Smooth muscle cell (in vitro differentiated cells): Measurements from ENCODE around the gene PRDM11. TPM values are rescaled to one million over a fixed set of nuclear protein-coding genes. Genes with fewer than 3 reads are reported as not detected.

Source experiments
- DNase-seq: peaks from one replicate; lab custom pipeline; 2025; ENCODE audit not compliant: unreplicated experiment; lab: John Stamatoyannopoulos, UW
- H2AFZ ChIP-seq: fragments of 200-600 bp; sonication (generic); 2 replicates; pipeline ENCODE4 v1.6.0; 2016; ENCODE audit warnings: antibody characterized with exemption, low read depth, mild to moderate bottlenecking
- H3F3A ChIP-seq: fragments of 200-600 bp; sonication (generic); 2 replicates; pipeline ENCODE4 v1.6.0; 2017; ENCODE audit warnings: antibody characterized with exemption, low read depth
- H3K27ac ChIP-seq: fragments of 200-600 bp; sonication (generic); 2 replicates; pipeline ENCODE4 v1.5.1; 2016; ENCODE audit warnings: low read depth, mild to moderate bottlenecking
- H3K27me3 ChIP-seq: fragments of 200-600 bp; sonication (generic); 2 replicates; pipeline ENCODE4 v1.6.1; 2016; ENCODE audit warnings: low read depth, mild to moderate bottlenecking
- H3K36me3 ChIP-seq: fragments of 200-600 bp; sonication (generic); 2 replicates; pipeline ENCODE4 v1.5.1; 2016; ENCODE audit warnings: low read depth
- H3K4me1 ChIP-seq: fragments of 200-600 bp; sonication (generic); 2 replicates; pipeline ENCODE4 v1.5.1; 2016; ENCODE audit warnings: low read depth
- H3K4me2 ChIP-seq: fragments of 200-600 bp; sonication (generic); 2 replicates; pipeline ENCODE4 v1.6.0; 2016; ENCODE audit warnings: mild to moderate bottlenecking
- H3K4me3 ChIP-seq: fragments of 200-600 bp; sonication (generic); 2 replicates; pipeline ENCODE4 v1.5.1; 2016; ENCODE audit warnings: mild to moderate bottlenecking
- H3K79me2 ChIP-seq: fragments of 200-600 bp; sonication (generic); 2 replicates; pipeline ENCODE4 v1.6.0; 2016; ENCODE audit warnings: low read depth, mild to moderate bottlenecking
- H3K9ac ChIP-seq: fragments of 200-600 bp; sonication (generic); 2 replicates; pipeline ENCODE4 v1.6.0; 2016; ENCODE audit warnings: low read depth
- H3K9me3 ChIP-seq: fragments of 200-600 bp; sonication (generic); replicated peaks from 2 replicates; pipeline ENCODE4 v1.5.1; 2016; ENCODE audit warnings: low read depth
- H4K20me1 ChIP-seq: fragments of 200-600 bp; sonication (generic); 2 replicates; pipeline ENCODE4 v1.6.0; 2016; ENCODE audit warnings: low read depth
- WGBS: methylation state at CpG from one replicate; pipeline ENCODE4 v1.1.7; 2016; ENCODE audit warnings: low lambda C conversion rate; 5-methylcytosine and 5-hydroxymethylcytosine counted together
- polyA plus RNA-seq: library from polyadenylated mRNA; unstranded; fragments of >200 nt; fragmentation: Nextera tagmentation; extraction: Ambion mirVana; gene quantifications from 2 replicates; pipeline ENCODE4 v1.2.1, GENCODE V29; 2016
- total RNA-seq: library from RNA; depleted of rRNA; stranded (reverse); fragments of >200 nt; gene quantifications from 2 replicates; pipeline ENCODE4 v1.2.3, GENCODE V29; 2014
- TF ChIP-seq, protein P1 (sequence below): fragments of 200-600 bp; sonication (generic); IDR thresholded peaks from 2 replicates; pipeline ENCODE4 v1.5.1; 2017; ENCODE audit warnings: borderline replicate concordance, mild to moderate bottlenecking, antibody characterized with exemption; ENCODE audit not compliant: insufficient read depth, poor library complexity, severe bottlenecking

Gene PRDM11
- total and polyA plus RNA-seq, 2 experiments from 2014 or later = 5.8 to 6.6 TPM

GRCh38 chr11:45159781-45160365, 13.4 kb downstream of the PRDM11 start:
- Histone ChIP-seq H3K4me1 (peaks cover 19% of the 10 kb centered on the region), H3K79me2 (peaks cover 4% of the 10 kb centered on the region)

DNA sequence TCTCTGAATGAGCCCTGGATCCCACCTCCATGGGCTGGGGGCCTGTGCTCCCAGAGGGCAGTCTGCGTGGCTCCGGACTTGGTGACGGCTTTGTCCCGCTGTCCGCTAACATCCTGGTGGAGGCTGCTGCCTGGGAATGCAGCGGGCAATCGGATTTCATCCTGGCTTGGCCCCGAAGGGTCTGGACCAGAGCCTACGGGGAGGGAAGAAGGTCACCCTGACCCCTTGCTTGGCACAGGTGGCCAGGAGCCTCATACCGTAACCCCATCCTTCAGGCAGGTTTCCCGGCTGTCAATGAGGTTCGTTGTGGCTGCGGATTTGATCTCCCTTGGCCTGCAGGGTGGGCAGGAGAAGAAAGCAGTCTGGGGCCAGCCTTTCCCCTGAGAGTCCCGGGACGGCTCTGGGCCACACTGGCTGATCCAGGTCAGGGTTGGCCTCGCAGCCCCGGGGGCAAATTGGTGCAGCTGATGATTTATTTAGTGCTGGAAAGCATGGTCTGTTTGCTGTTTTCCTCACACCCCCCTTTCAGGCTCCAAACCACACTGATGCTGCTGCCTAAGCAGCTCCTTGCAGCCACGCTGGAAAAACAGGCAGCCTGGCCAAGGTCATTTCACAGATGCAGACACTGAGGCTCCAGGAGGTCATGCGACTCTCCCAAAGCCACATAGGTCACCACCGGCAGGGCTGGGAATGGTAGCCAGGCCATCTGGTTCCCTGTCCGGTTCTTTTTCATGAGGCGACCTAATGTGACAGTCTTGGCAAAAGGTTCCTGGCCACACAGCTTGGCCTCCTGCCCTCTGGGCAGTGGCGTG, 15.0 kb downstream of the PRDM11 start:
- Histone ChIP-seq H3K4me2 (no peak overlapping the region), H3F3A (no peaks in the 10 kb centered on the region), H3K27ac (no peak overlapping the region), H3K9ac (no peak overlapping the region), H3K9me3 (no peaks in the 10 kb centered on the region), H3K79me2 (peaks cover 4% of the 10 kb centered on the region), H3K4me1 (peaks cover 19% of the 10 kb centered on the region), H2AFZ (no peak overlapping the region), H4K20me1 (peaks cover 62% of the 10 kb centered on the region), H3K27me3 (no peaks in the 10 kb centered on the region), H3K36me3 (no peaks in the 10 kb centered on the region), H3K4me3 (no peak overlapping the region)
- TF ChIP-seq, protein P1, sequence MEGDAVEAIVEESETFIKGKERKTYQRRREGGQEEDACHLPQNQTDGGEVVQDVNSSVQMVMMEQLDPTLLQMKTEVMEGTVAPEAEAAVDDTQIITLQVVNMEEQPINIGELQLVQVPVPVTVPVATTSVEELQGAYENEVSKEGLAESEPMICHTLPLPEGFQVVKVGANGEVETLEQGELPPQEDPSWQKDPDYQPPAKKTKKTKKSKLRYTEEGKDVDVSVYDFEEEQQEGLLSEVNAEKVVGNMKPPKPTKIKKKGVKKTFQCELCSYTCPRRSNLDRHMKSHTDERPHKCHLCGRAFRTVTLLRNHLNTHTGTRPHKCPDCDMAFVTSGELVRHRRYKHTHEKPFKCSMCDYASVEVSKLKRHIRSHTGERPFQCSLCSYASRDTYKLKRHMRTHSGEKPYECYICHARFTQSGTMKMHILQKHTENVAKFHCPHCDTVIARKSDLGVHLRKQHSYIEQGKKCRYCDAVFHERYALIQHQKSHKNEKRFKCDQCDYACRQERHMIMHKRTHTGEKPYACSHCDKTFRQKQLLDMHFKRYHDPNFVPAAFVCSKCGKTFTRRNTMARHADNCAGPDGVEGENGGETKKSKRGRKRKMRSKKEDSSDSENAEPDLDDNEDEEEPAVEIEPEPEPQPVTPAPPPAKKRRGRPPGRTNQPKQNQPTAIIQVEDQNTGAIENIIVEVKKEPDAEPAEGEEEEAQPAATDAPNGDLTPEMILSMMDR = no peak
- DNase-seq = no peak
- WGBS = 76% methylated on average over 23 of the region's 23 CpGs

More at GRCh38 chr11:45159781-45160365, 13.4 kb downstream of the PRDM11 start:
- TF ChIP-seq, protein P1 = no peak
- H3K9ac ChIP-seq = no peak overlapping the region
- H3K4me2 ChIP-seq = no peak overlapping the region
- no peaks in the 10 kb centered on the region for H3K36me3 ChIP-seq
- no peak overlapping the region for H2AFZ ChIP-seq
- H4K20me1 ChIP-seq = peaks cover 49% of the 10 kb centered on the region
- H3K9me3 ChIP-seq = no peaks in the 10 kb centered on the region
- H3K27ac ChIP-seq = no peak overlapping the region
- no peak for DNase-seq
- H3K4me3 ChIP-seq = no peak overlapping the region
- no peaks in the 10 kb centered on the region for H3F3A ChIP-seq
- no peaks in the 10 kb centered on the region for H3K27me3 ChIP-seq
- WGBS = 97% methylated on average over 3 of the region's 3 CpGs

DNA sequence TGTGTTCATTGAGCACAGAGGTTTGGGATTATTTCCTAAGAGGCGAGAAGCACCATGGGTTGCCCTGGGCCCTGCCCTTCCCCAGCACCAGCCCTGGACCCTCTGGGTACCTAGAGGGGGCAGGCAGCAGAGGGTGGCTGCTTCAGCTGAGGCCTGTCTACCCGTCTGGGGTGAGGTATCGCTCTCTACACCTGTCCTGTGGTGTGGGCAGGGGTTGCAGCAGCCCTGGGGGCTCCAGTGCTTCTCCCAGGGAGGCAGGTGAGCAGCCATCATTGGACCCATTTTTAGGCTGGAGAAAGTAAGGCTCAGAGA, 15.6 kb downstream of the PRDM11 start:
- Histone ChIP-seq H3K27me3 (no peaks in the 10 kb centered on the region), H4K20me1 (peaks cover 64% of the 10 kb centered on the region), H3K9me3 (no peaks in the 10 kb centered on the region), H3K4me2 (no peak overlapping the region), H3F3A (no peaks in the 10 kb centered on the region), H3K9ac (no peak overlapping the region), H3K79me2 (peaks cover 4% of the 10 kb centered on the region), H3K27ac (no peak overlapping the region), H3K4me3 (no peak overlapping the region), H2AFZ (no peak overlapping the region), H3K36me3 (no peaks in the 10 kb centered on the region), H3K4me1 (peaks cover 19% of the 10 kb centered on the region)
- WGBS = 90% methylated on average over 3 of the region's 3 CpGs
- TF ChIP-seq, protein P1 = no peak
- DNase-seq = no peak
